GM12878 (cell line): Measurements from ENCODE around the gene MESD. TPM values are rescaled to one million over a fixed set of nuclear protein-coding genes. Genes with fewer than 3 reads are reported as not detected.

Experiments
- CREB1 ChIP-seq: IDR thresholded peaks from 2 replicates; pipeline ENCODE4 v1.6.1; 2012; ENCODE audit warnings: low read depth, mild to moderate bottlenecking, inconsistent platforms
- GABPA ChIP-seq: IDR thresholded peaks from 2 replicates; pipeline ENCODE4 v1.6.1; 2014; ENCODE audit warnings: antibody characterized with exemption, low read depth, mild to moderate bottlenecking, inconsistent platforms
- IKZF1 ChIP-seq: fragments of 450-650 bp; conservative IDR thresholded peaks from 2 replicates; pipeline ENCODE4 v1.6.1; 2017; ENCODE audit warnings: antibody characterized with exemption, mild to moderate bottlenecking
- NR2F1 ChIP-seq: fragments of 450-650 bp; conservative IDR thresholded peaks from 2 replicates; pipeline ENCODE4 v1.6.1; 2017; ENCODE audit warnings: mild to moderate bottlenecking
- PAX5 ChIP-seq: IDR thresholded peaks from 2 replicates; pipeline ENCODE4 v1.6.1; 2011; ENCODE audit warnings: low read depth, low read length, borderline replicate concordance
- PML ChIP-seq: IDR thresholded peaks from 2 replicates; pipeline ENCODE4 v1.6.1; 2012; ENCODE audit warnings: low read length, inconsistent platforms
- POLR2A ChIP-seq: IDR thresholded peaks from 2 replicates; pipeline ENCODE4 v1.6.1; 2011; ENCODE audit warnings: low read depth, mild to moderate bottlenecking, low read length
- SIN3A ChIP-seq: IDR thresholded peaks from 2 replicates; pipeline ENCODE4 v1.6.1; 2012; ENCODE audit warnings: low read depth, low read length, improper control_type of control experiment
- polyA plus RNA-seq, 11 experiments: library from polyadenylated mRNA; depleted of rRNA in 4 of 11; unstranded in 6 of 11; stranded (reverse) in 5 of 11; fragments of >200 nt; fragmentation: Nextera tagmentation in 4 of 11; fragmentation: Illumina TruSeq in 1 of 11; extraction: Ambion mirVana in 4 of 11; extraction: Trizol in 1 of 11; gene quantifications; 1 replicate in 1 of 11; 2 replicates in 10 of 11; pipeline versions ENCODE4 v1.2.1 to v1.2.3, GENCODE V29; 2011 to 2016; ENCODE audit warnings: inconsistent platforms in 2 of 11, missing spikeins in 2 of 11, low read depth in 1 of 11
- total RNA-seq, 4 experiments: library from RNA; depleted of rRNA in 3 of 4; stranded (reverse); fragments of >200 nt in 3 of 4; fragmentation: Illumina TruSeq in 1 of 4; extraction: Trizol in 1 of 4; gene quantifications; 2 replicates each; pipeline versions ENCODE4 v1.2.1 to v1.2.3, GENCODE V29; 2013 to 2021
- TF ChIP-seq, protein P1 (sequence below): IDR thresholded peaks from 2 replicates; pipeline ENCODE4 v1.6.1; 2011; ENCODE audit warnings: low read depth, low read length, improper control_type of control experiment, borderline replicate concordance
- TF ChIP-seq, protein P2 (sequence below): fragments of 450-650 bp; IDR thresholded peaks from 2 replicates; pipeline ENCODE4 v1.6.1; 2017; ENCODE audit warnings: low read depth, mild to moderate bottlenecking, moderate library complexity
- TF ChIP-seq, protein P3 (sequence below): fragments of 450-650 bp; conservative IDR thresholded peaks from 2 replicates; pipeline ENCODE4 v1.6.1; 2017; ENCODE audit warnings: mild to moderate bottlenecking, moderate library complexity
- TF ChIP-seq, protein P4 (sequence below): IDR thresholded peaks from 2 replicates; pipeline ENCODE4 v1.6.1; 2012; ENCODE audit warnings: low read depth, low read length, improper control_type of control experiment

MESD gene
- total and polyA plus RNA-seq, 10 of the 15 experiments (the other 5 are each of a cell fraction or from before 2014, with no cell fraction given): 10.2 to 39.8 (median 20.9) TPM

DNA sequence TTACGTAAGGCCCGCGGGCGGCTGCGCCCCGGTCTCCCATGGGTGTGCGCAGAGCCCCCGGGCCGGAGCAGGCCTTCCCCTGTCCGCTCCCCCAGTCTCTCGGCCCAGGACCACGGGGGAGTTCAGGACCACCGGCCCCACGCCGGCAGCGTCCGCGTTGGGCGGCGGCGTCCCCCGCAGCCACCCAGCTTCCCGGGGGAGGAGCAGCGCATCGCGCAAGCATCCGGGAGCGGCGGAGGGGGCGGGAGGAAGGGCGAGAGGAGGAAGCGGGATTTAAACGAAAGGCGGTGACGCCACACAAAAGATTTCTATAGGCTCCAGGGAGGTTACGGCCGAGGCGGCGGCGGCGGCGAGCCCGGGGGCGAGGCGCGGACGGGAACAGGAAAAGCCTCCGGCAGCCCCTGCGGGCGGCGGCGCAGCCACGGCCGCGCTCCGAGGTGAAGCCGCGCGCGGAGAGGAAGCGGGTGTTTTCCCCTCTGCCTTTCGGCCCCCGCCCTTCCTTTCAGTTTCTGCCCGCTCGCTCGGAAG lies 11.1 kb upstream of the MESD start, which contains the start of gene TLNRD1 (continued):
- TF ChIP-seq, protein P1, sequence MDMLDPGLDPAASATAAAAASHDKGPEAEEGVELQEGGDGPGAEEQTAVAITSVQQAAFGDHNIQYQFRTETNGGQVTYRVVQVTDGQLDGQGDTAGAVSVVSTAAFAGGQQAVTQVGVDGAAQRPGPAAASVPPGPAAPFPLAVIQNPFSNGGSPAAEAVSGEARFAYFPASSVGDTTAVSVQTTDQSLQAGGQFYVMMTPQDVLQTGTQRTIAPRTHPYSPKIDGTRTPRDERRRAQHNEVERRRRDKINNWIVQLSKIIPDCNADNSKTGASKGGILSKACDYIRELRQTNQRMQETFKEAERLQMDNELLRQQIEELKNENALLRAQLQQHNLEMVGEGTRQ: no peak
- peak; percentile 92 for TF ChIP-seq POLR2A
- peak; percentile 95 for TF ChIP-seq IKZF1
- TF ChIP-seq, protein P2, sequence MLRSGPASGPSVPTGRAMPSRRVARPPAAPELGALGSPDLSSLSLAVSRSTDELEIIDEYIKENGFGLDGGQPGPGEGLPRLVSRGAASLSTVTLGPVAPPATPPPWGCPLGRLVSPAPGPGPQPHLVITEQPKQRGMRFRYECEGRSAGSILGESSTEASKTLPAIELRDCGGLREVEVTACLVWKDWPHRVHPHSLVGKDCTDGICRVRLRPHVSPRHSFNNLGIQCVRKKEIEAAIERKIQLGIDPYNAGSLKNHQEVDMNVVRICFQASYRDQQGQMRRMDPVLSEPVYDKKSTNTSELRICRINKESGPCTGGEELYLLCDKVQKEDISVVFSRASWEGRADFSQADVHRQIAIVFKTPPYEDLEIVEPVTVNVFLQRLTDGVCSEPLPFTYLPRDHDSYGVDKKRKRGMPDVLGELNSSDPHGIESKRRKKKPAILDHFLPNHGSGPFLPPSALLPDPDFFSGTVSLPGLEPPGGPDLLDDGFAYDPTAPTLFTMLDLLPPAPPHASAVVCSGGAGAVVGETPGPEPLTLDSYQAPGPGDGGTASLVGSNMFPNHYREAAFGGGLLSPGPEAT: no peak
- TF ChIP-seq, protein P3, sequence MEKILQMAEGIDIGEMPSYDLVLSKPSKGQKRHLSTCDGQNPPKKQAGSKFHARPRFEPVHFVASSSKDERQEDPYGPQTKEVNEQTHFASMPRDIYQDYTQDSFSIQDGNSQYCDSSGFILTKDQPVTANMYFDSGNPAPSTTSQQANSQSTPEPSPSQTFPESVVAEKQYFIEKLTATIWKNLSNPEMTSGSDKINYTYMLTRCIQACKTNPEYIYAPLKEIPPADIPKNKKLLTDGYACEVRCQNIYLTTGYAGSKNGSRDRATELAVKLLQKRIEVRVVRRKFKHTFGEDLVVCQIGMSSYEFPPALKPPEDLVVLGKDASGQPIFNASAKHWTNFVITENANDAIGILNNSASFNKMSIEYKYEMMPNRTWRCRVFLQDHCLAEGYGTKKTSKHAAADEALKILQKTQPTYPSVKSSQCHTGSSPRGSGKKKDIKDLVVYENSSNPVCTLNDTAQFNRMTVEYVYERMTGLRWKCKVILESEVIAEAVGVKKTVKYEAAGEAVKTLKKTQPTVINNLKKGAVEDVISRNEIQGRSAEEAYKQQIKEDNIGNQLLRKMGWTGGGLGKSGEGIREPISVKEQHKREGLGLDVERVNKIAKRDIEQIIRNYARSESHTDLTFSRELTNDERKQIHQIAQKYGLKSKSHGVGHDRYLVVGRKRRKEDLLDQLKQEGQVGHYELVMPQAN: no peak
- TF ChIP-seq GABPA: 0 out of 2 replicates have a peak, but pooled peaks have one; percentile 8
- TF ChIP-seq PAX5: 0 out of 2 replicates have a peak, but pooled peaks have one; percentile 19
- peak; percentile 72; the same call in 1 of the 2 replicates for TF ChIP-seq CREB1
- TF ChIP-seq NR2F1: no peak; the same call in 1 of the 2 replicates
- TF ChIP-seq, protein P4, sequence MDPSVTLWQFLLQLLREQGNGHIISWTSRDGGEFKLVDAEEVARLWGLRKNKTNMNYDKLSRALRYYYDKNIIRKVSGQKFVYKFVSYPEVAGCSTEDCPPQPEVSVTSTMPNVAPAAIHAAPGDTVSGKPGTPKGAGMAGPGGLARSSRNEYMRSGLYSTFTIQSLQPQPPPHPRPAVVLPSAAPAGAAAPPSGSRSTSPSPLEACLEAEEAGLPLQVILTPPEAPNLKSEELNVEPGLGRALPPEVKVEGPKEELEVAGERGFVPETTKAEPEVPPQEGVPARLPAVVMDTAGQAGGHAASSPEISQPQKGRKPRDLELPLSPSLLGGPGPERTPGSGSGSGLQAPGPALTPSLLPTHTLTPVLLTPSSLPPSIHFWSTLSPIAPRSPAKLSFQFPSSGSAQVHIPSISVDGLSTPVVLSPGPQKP: no peak
- TF ChIP-seq SIN3A: peak; percentile 25; the same call in 1 of the 2 replicates
- peak; percentile 59; the same call in 1 of the 2 replicates for TF ChIP-seq PML
